HepG2 (cell line): Measurements from ENCODE around the gene RHOG. TPM values are rescaled to one million over a fixed set of nuclear protein-coding genes. Genes with fewer than 3 reads are reported as not detected.
A peak's percentile ranks its signal among the peaks of the same experiment; 100 is the strongest.

Experiments used
- ATAC-seq: fragments of 200-7000 bp; cut with Tn5 transposase; 3 replicates; pipeline ENCODE4 v1.9.1; 2020; ENCODE audit warnings: mild to moderate bottlenecking, moderate library complexity
- BruUV-seq: library from RNA; stranded (reverse); fragments of 400-500 nt; replicated peaks from 2 replicates; lab custom pipeline; 2021; lab: Mats Ljungman, UMichigan
- CTCF ChIA-PET: fragments of 300-600 bp; formaldehyde crosslinking; extraction: SDS; loops from one replicate; lab custom pipeline; 2021; ENCODE audit warnings: low total read pairs, inconsistent platforms, low intra/inter-chr PET ratio; lab: Yijun Ruan, JAX
- POLR2A ChIA-PET: fragments of 350-600 bp; sonication (Branson Sonifier 250); formaldehyde crosslinking; loops from one replicate; lab custom pipeline; 2020; ENCODE audit warnings: antibody characterized with exemption, inconsistent platforms; lab: Yijun Ruan, JAX
- DNase-seq: peaks from one replicate; pipeline ENCODE4 v3.0.0-alpha.2; 2015; ENCODE audit warnings: low spot score
- FAIRE-seq: peaks from 3 replicates; lab custom pipeline; 2011; peaks lifted over from hg19 to GRCh38; lab: Jason Lieb, UNC
- H2AFZ ChIP-seq: one replicate; pipeline ENCODE4 v1.6.1; 2011; ENCODE audit warnings: low read length, inconsistent platforms
- H3K27ac ChIP-seq: fragments of 300-600 bp; 3 replicates; pipeline ENCODE4 v1.8.0; 2011; ENCODE audit warnings: mixed run types, mild to moderate bottlenecking, mixed read lengths, low read length, inconsistent platforms; ENCODE audit not compliant: insufficient read depth; ENCODE audit errors: extremely low read length
- H3K27me3 ChIP-seq, 2 experiments: fragments of 200-600 bp in 1 of 2; 2 replicates in 1 of 2; 3 replicates in 1 of 2; pipeline versions ENCODE4 v1.6.0 to v1.8.0; 2011; ENCODE audit warnings: low read length in 2 of 2, mild to moderate bottlenecking in 2 of 2, moderate library complexity in 2 of 2, inconsistent platforms in 1 of 2; ENCODE audit not compliant: insufficient read depth in 2 of 2, control insufficient read depth in 1 of 2
- H3K36me3 ChIP-seq, 2 experiments: fragments of 200-600 bp in 1 of 2; replicated peaks in 1 of 2; 2 replicates in 1 of 2; 3 replicates in 1 of 2; pipeline versions ENCODE4 v1.5.1 to v1.8.0; 2011; ENCODE audit warnings: low read length in 2 of 2, inconsistent platforms in 1 of 2; ENCODE audit not compliant: insufficient read depth in 2 of 2, control insufficient read depth in 1 of 2
- H3K4me1 ChIP-seq: 2 replicates; pipeline ENCODE4 v1.5.1; 2012; ENCODE audit warnings: low read length, inconsistent platforms; ENCODE audit not compliant: insufficient read depth
- H3K4me2 ChIP-seq: 2 replicates; pipeline ENCODE4 v1.6.0; 2011; ENCODE audit warnings: low read depth, low read length, inconsistent platforms
- H3K4me3 ChIP-seq, 3 experiments: fragments of 200-600 bp in 1 of 3; sonication (generic), shearing (Covaris generic) in 1 of 3; replicated peaks in 1 of 3; 2 replicates each; pipeline ENCODE4 v1.5.1; 2011 to 2016; ENCODE audit warnings: low read length in 3 of 3, inconsistent platforms in 2 of 3, low read depth in 2 of 3, mild to moderate bottlenecking in 2 of 3, control low read depth in 1 of 3, mixed read lengths in 1 of 3; ENCODE audit not compliant: insufficient read depth in 1 of 3
- H3K79me2 ChIP-seq: one replicate; pipeline ENCODE4 v1.6.1; 2011; ENCODE audit warnings: low read length, inconsistent platforms; ENCODE audit not compliant: insufficient read depth
- H3K9ac ChIP-seq: 2 replicates; pipeline ENCODE4 v1.6.0; 2011; ENCODE audit warnings: mild to moderate bottlenecking, low read depth, low read length, inconsistent platforms; ENCODE audit not compliant: insufficient read depth
- H3K9me3 ChIP-seq: 2 replicates; pipeline ENCODE4 v1.5.1; 2012; ENCODE audit warnings: mild to moderate bottlenecking, low read length
- H4K20me1 ChIP-seq: 2 replicates; pipeline ENCODE4 v1.6.0; 2011; ENCODE audit warnings: inconsistent platforms, mild to moderate bottlenecking, low read length, moderate library complexity; ENCODE audit not compliant: insufficient read depth
- ADNP ChIP-seq: sonication (generic); formaldehyde crosslinking; IDR thresholded peaks from 2 replicates; pipeline ENCODE4 v1.4.0; 2020; ENCODE audit warnings: missing genetic modification reagents
- AGO2 ChIP-seq: fragments of 200-400 bp; formaldehyde crosslinking; optimal IDR thresholded peaks from 2 replicates; pipeline ENCODE3; 2017; ENCODE audit warnings: mild to moderate bottlenecking, low read depth, low read length, moderate library complexity
- HIC2 ChIP-seq: sonication (generic); formaldehyde crosslinking; IDR thresholded peaks from 2 replicates; pipeline ENCODE4 v1.9.0; 2022; ENCODE audit warnings: low read depth, missing genetic modification reagents
- HNRNPH1 ChIP-seq: fragments of 200-400 bp; formaldehyde crosslinking; optimal IDR thresholded peaks from 2 replicates; pipeline ENCODE3; 2017; ENCODE audit warnings: mild to moderate bottlenecking, low read depth, low read length
- MAF1 ChIP-seq: sonication (generic); formaldehyde crosslinking; IDR thresholded peaks from 2 replicates; pipeline ENCODE4 v1.5.0; 2020; ENCODE audit warnings: missing genetic modification reagents, borderline replicate concordance
- MED8 ChIP-seq: sonication (generic); formaldehyde crosslinking; IDR thresholded peaks from 2 replicates; pipeline ENCODE4 v1.8.1; 2023; ENCODE audit warnings: mild to moderate bottlenecking, missing genetic modification reagents; ENCODE audit not compliant: insufficient replicate concordance
- MYC ChIP-seq: sonication (generic); formaldehyde crosslinking; IDR thresholded peaks from 2 replicates; pipeline ENCODE4 v1.9.0; 2021; ENCODE audit warnings: missing genetic modification reagents, borderline replicate concordance
- NR3C1 ChIP-seq: sonication (generic); formaldehyde crosslinking; IDR thresholded peaks from 2 replicates; pipeline ENCODE4 v1.4.0; 2020; ENCODE audit warnings: missing genetic modification reagents
- RBM22 ChIP-seq: fragments of 200-400 bp; formaldehyde crosslinking; optimal IDR thresholded peaks from 2 replicates; pipeline ENCODE3; 2017; ENCODE audit warnings: mild to moderate bottlenecking, low read length, moderate library complexity
- ZBTB25 ChIP-seq: IDR thresholded peaks from 2 replicates; pipeline ENCODE4 v1.6.1; 2018; ENCODE audit warnings: missing genetic modification reagents
- ZBTB3 ChIP-seq: sonication (generic); formaldehyde crosslinking; IDR thresholded peaks from 2 replicates; pipeline ENCODE4 v1.4.0; 2020; ENCODE audit warnings: low read depth, mild to moderate bottlenecking, moderate library complexity, missing genetic modification reagents, borderline replicate concordance
- ZNF251 ChIP-seq: sonication (generic); formaldehyde crosslinking; IDR thresholded peaks from 2 replicates; pipeline ENCODE4 v1.9.0; 2021; ENCODE audit warnings: mild to moderate bottlenecking, missing genetic modification reagents
- ZNF530 ChIP-seq: sonication (generic); formaldehyde crosslinking; IDR thresholded peaks from 2 replicates; pipeline ENCODE4 v1.5.0; 2020; ENCODE audit warnings: low read depth, mild to moderate bottlenecking, missing genetic modification reagents
- ZNF580 ChIP-seq: IDR thresholded peaks from 2 replicates; pipeline ENCODE4 v1.6.1; 2016; ENCODE audit warnings: low read depth, borderline replicate concordance
- ZNF75D ChIP-seq: sonication (generic); formaldehyde crosslinking; IDR thresholded peaks from 2 replicates; pipeline ENCODE4 v1.8.1; 2023; ENCODE audit warnings: missing genetic modification reagents, mild to moderate bottlenecking, borderline replicate concordance
- ZNF782 ChIP-seq: sonication (generic); formaldehyde crosslinking; IDR thresholded peaks from 2 replicates; pipeline ENCODE4 v1.4.0; 2020; ENCODE audit warnings: missing genetic modification reagents, mild to moderate bottlenecking, borderline replicate concordance
- ZNF883 ChIP-seq: sonication (generic); formaldehyde crosslinking; IDR thresholded peaks from 2 replicates; pipeline ENCODE4 v1.5.1; 2020; ENCODE audit warnings: mild to moderate bottlenecking, missing genetic modification reagents; ENCODE audit errors: not compliant biosample characterization
- WGBS: methylation state at CpG from one replicate; pipeline ENCODE4 v1.1.6; 2017; ENCODE audit warnings: low lambda C conversion rate; 5-methylcytosine and 5-hydroxymethylcytosine counted together
- in situ Hi-C: cut with HindIII; loops from 2 replicates; pipeline ENCODE4 v1.10.0; 2017; ENCODE audit warnings: low pct_unique_long_range_greater_than_20kb; ENCODE audit not compliant: extremely low pct_ligation_motif_present
- intact Hi-C: fragments of 100-400 bp; cut with micrococcal nuclease; formaldehyde crosslinking; loops from one replicate; pipeline ENCODE4 v1.10.0; 2022; ENCODE audit not compliant: unreplicated experiment
- polyA plus RNA-seq, 8 experiments: library from polyadenylated mRNA; depleted of rRNA in 3 of 8; stranded (reverse) in 7 of 8; unstranded in 1 of 8; fragments of >200 nt; fragmentation: Illumina TruSeq in 4 of 8; extraction: Trizol in 4 of 8; gene quantifications; 2 replicates each; pipeline versions ENCODE4 v1.2.1 to v1.2.3, GENCODE V29; 2011 to 2016; ENCODE audit warnings: low read depth in 4 of 8, missing spikeins in 1 of 8, mixed read lengths in 1 of 8; ENCODE audit not compliant: insufficient read depth in 1 of 8
- total RNA-seq, 5 experiments: library from RNA; depleted of rRNA; stranded (reverse); fragments of >200 nt; fragmentation: Illumina TruSeq; extraction: Trizol; gene quantifications; 2 replicates each; pipeline ENCODE4 v1.2.3, GENCODE V29; 2016; ENCODE audit warnings: low read depth in 1 of 5

The RHOG gene
- total and polyA plus RNA-seq, 2 of the 13 experiments (the other 11 are each of a cell fraction or from before 2014, with no cell fraction given): 7.7 to 23.4 TPM

- TF ChIP-seq AGO2 (peak; percentile 37), HNRNPH1 (no peak)
Measured at GRCh38 chr11:3823762-3824506, 16.8 kb downstream of the RHOG start (continued).

- in situ Hi-C loops: no loop called here
- Histone ChIP-seq H4K20me1 (peaks cover 3% of the 10 kb centered on the region; the same call in 1 of the 2 replicates), H3K79me2 (no peaks in the 10 kb centered on the region), H2AFZ (no peak overlapping the region), H3K27ac (no peak overlapping the region), H3K4me2 (no peak overlapping the region), H3K9me3 (no peaks in the 10 kb centered on the region), H3K4me3 (no peak overlapping the region), H3K27me3 (no peaks in the 10 kb centered on the region), H3K36me3 (peaks cover 7 to 32% of the 10 kb centered on the region in 2 experiments; a peak in 4 of 5 replicates), H3K4me1 (no peaks in the 10 kb centered on the region), H3K9ac (no peak overlapping the region)
- DNase-seq (no peak), FAIRE-seq (no peak), ATAC-seq (no peak)
- TF ChIP-seq HIC2 (CRISPR knock-in tag) (no peak), MAF1 (CRISPR knock-in tag) (no peak), ADNP (no peak), ZNF782 (CRISPR knock-in tag) (no peak), ZNF883 (CRISPR knock-in tag) (no peak), RBM22 (no peak), ZNF530 (no peak), ZNF75D (no peak), ZBTB25 (CRISPR knock-in tag) (no peak), ZNF251 (CRISPR knock-in tag) (no peak), ZNF580 (CRISPR knock-in tag) (no peak), MED8 (CRISPR knock-in tag) (no peak), NR3C1 (CRISPR knock-in tag) (no peak), MYC (no peak), ZBTB3 (CRISPR knock-in tag) (no peak)
- ChIA-PET CTCF (no interaction called here), POLR2A (no interaction called here)
- intact Hi-C loops: no loop called here
- 94% methylated on average over 3 of the region's 3 CpGs for WGBS
- BruUV-seq: no TSS peak
Measured at GRCh38 chr11:3823303-3823702, 17.5 kb downstream of the RHOG start.
